Fibroblast of upper back skin (primary cell): ENCODE data around the gene MCCC1.
"Not testable (repeated sequence)": the region's sequence is repeated elsewhere in the genome, so short reads cannot be mapped to it uniquely, and the experiment has no call there.

Experiments
- DNase-seq: peaks from one replicate; pipeline ENCODE4 v3.0.0-alpha.2; 2013

The MCCC1 gene

DNA sequence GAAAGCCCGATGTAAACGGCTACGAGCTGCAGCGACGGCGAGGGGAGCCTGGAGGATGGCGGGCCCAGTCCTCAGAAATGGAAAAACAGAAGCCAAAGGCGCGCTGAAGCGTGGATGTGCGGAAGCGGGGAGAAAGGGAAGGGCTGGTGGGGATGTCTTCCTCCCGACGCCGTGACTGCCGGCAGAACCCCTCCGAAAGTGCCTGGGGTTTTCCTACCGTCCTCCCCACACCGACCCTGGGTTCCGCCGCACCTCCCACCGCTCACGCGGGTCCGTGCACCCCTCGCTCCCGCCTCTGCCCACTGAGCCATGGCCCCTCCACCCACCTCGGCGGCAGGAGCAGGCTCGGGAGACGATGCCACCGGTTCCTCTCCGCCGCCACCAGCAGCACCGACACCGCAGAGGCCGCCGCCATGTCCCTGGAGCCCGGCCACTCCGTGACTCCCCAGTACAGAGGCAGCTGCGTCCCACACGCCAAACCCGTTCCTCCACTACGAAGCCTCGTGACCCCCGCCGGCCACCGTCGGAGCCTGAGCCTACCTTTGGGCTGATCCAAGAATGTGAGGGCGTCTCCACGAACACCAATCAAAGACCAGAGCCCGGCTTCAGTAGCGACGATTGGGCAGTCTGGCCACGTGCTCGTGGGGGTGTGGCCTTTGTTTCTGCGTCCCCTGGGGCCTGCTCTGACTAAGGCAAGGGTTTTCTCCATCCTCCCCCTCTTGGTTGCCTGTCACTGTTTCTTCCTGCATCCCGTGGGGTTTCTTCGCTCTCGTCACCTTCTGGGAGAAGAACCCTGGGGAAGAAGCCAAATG lies at the start of gene MCCC1:
Gene MCCC1 (minus strand): TSS at position 471 of the 812 bp plus-strand sequence. CDS start 56 bp downstream, at position 415.
- peak; percentile 99 for DNase-seq

DNA sequence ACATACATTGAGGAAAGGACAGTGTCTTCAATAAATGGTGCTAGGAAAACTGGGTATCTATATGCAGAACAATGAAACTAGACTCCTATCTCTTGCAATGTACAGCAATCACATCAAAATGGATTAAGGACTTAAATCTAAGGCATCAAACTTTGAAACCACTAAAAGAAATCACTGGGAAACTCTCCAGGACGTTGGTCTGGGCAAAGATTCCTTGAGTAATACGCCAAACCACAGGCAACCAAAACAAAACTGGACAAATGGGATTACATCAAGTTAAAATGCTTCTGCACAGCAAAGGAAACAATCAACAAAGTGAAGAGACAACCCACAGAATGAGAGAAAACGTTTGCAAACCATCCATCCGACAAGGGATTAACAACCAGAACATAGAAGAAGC lies 48.8 kb upstream of the MCCC1 start:
- peak; percentile 62 for DNase-seq

DNA sequence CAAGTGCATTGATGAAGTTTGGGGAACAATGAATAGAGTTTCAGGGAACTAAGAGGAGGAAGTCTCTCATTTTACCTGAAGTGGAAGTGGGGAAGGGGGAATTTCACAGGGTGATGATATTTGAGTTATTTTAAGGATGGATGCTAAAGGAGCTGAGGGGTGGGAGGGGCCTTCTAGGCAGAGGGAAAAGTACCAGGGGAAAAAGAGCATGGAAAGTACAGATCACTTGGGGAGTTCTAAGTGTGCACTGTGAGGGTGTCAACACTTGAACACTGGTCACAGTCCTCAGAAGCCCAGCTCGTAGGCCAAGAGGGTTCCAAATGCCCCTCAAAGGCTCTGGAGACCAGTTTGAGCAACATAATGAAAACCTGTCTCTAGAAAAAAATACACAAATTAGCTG lies 45.1 kb upstream of the MCCC1 start:
- DNase-seq: no peak

DNA sequence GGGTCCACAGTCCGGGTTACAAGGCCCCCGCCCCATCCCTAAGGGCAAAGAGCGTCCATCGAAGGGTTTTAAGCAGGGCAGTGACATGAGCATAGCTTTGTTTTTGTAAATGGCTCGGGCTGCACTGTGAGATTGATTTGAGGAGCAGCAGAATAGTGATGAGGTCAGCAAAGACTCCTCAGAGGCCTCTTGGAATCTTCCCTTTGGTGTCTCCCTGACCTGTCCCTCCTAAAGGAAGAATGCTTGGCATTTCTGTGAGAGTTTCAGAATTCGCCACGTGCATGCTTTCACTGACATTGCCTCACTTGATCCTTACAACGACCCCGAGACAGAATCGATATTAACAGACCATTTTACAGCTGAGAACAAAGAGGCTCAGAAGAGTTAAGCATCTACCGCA lies 42.9 kb upstream of the MCCC1 start:
- DNase-seq: no peak

DNA sequence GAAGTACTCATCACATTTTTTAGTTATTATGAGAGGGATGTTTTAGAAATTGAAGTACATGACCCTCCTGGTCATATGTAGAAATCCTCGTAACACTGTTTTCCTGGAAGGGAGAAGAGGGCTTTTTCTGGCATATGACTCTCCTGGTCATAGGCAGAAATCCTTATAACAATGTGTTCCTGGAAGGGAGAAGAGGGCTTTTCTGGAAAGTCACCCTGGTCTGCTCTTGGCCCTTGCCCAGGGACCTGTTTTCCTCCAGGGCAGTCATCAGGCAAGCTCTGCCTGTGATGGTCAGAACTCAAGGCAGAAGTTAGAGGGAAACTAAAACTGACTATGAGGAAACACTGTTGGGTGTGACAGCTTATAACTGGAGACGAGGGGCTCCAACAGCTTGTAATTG lies 35.5 kb upstream of the MCCC1 start:
- DNase-seq: no peak

DNA sequence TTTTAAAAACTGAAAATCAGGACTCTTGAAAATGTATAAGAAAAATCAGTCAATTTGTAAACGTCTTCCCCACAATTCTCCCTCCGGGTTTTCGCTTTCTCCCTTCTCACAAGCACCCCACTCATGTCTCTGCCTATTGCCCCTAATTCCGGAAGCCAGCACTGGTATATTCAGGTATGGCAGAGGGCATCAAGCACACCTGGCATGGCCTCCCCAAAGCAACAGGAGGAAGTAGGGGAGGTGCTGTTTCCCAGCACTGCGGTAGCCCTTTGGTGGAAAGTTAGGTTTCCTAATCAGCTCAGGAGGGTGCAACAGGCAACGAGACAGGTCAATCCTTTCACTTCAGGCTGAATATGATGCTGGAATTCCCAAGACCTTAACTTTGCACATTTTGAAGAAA lies 33.1 kb upstream of the MCCC1 start:
- no peak for DNase-seq

DNA sequence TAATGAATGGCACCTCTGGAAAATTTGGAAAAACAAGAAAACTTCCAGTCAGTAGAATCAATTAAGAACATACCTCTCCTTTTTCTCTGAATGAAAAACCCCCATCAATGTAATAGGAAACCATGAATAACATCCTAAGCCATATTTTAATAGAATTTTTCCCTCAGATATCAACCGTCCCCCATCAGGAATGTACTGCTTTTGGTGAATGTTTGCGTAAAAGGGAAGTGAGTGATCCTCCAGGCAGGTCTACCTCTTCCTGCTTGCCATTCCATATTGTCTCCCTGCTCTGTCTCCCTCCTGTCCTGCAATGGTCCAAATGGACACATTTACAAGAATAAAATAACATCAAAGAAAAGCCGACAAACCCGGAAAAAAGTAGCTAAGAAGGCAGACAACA lies 32.4 kb upstream of the MCCC1 start:
- peak; percentile 64 for DNase-seq

DNA sequence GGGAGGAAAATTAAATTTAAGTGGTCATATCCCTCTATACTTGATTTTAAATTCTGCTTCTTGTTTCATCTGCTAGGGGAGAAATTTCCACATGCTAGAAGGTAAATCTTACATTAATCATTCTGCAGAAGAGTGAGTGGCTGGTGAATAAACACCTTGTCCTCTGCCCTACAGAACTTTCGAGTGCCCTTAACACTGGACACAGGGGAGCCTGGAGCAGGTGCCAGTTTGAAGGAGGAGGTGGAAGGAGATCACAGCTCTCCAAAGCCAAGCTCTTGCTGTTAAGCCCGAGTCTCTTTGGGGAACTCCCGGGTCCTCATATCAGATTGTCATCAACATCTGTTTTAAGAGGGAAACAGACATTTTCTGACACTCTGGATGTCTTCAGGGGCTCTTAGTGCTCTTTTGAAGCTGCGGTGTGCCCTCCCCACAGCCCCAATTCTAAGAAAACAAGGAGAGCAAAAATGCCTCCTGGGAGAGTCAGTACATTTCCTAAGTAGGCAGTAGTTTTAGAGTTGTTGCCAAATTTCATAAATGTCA lies 32.0 kb upstream of the MCCC1 start:
- DNase-seq: no peak

DNA sequence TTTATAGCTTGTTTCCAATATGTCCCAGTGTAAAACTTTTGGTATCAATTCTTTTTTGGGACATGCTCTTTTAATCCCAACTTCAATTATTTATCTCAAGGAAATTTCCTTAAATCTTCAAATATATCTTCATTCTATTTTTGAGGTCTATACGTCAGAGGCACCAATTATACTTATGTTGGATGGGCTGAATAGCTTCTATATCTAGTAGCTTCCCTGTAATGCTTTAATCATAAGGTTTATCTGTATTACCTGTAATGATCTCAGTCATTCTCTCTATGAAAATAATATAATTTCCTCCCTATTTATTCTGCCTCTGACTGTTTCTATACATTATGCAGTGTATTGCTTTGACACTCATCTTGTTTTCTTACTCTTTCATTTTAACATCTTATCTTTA lies 29.9 kb upstream of the MCCC1 start:
- DNase-seq: no peak

DNA sequence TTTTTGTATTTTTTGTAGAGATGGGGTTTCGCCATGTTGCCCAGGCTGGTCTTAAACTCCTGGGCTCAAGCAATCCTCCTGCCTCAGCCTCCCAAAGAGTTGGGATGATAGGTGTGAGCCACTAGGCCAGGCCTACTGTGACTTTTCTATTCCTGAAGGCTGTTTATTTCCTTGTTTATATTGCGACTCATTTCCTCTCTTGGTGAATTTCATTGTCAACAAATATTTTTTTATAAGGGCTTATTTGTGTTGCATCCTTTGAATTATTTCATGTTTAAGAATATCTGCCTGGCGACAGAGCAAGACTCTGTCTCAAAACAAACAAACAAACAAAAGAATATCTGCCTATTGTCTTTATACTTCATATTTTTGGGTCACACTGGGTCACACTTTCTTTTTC lies 29.4 kb upstream of the MCCC1 start:
- no peak for DNase-seq

DNA sequence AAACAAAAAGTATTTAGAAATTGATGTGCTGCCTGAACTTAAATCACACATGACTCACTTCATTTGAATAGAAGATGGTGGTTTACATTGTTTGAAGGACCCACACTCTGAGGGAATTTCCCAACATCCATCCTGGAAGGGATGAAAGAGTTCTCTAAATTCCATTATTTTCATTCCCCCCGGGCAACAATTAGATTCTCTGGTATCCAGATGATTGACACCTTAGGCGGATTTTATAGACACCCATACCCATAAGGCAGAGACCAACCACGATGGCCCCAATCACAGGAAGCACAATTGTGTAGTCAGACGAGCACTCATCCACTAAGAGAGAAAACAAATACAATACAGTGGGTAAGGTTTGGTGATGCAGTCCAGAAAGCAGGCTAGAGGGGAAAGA lies 24.6 kb upstream of the MCCC1 start:
- peak; percentile 10 for DNase-seq

DNA sequence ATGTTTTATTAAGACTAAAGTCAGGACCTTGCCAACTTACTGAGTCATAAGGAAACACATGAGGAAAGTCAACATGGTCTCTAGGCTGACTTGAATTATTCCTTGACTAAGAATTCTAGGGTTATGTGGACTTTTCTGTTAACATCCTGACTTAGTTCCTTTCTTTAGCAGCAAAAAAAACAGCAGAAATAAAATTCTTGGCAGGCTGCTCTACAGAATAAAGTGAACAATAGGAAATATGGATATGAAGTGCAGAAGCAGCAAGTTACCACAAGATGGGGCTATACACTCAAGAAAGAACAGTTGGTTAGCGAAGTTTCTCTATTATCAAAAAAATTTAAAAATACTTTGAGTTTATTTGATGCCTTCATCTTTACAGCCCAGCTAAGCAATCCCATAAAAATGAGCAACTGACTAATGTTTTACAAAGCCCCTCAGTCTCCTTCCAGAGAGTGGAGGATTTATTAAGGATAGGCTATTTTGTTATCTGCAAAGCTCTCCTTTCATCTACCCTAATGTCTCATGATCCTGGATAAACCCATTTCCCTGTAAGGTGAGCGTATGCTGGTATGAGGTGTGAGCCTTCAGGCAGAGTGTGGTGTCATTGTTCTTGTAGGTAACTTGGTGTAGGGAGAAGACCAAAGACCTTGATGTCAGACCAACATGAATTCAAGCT lies 23.1 kb upstream of the MCCC1 start:
- peak; percentile 59 for DNase-seq

DNA sequence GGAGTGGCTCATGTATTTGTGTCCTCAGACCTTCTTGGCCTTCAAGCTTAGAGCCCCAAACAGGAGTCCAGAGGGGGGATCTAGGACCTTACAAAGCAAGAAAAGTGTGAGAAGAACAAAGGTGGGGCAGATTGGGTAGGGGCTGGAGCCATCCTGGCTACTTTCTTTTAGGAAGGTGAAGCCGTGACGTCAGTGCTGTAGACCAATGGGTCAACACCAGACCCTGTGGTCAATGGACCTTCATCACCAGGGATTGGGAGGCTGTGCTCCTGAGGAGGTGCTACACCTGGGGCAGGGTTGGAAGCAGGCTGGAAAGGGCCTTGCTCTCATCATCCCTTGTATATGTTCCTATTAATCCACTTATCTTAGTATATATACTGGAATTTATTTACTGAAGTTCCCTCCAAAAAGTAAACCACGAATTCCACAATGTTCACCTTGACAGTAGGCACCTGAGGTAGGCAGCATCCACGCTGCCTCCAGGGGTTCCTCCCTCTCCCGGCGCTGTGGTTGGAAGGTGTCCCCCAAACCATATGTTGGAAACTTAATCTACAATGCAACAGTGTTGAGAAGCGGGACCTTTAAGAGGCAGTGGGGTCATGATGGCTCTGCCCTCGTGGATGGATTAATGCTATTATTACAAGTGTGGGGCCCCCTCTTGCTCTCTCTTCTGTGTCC lies 21.4 kb upstream of the MCCC1 start:
- no peak for DNase-seq

DNA sequence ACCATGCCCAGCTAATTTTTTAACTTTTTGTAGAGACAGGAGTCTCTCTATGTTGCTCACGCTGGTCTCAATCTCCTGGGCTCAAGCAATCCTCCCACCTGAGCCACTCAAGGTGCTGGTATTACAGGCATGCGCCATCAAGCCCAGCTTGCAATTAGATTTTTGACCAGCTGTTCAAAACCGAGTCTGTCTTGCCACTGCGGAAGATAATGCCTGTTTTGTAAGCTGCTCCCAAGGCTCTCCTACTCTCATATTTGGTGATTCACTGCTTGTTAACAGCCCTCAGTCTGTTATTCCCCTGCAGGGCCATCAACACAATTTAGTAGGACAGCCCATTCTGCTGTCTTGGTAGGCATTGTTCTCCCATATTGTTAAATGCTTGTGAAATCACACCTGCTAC lies 17.8 kb upstream of the MCCC1 start:
- DNase-seq: no peak

DNA sequence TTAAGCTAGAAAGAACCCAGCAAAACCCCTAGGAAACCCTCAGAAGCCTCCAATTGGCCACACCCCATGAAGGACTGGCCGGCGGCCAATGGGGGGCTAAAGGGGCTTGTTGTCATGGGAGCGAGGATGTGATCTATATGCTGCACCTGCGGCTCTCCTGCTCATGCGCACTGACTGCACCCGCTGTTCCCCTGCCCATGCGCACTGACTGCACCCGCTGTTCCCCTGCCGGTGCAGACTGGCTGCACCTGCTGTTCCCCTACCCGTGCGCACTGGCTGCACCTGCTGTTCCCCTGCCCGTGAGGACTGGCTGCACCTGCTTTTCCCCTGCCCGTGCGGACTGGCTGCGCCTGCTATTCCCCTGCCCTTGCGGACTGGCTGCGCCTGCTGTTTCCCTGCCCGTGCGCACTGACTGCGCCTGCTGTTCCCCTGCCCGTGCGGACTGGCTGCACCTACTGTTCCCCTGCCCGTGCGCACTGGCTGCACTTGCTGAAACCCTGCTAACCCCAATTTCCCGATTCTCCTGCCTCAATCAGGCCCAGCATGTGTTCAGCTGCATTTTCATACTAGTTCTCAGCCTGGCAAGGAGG lies 16.8 kb upstream of the MCCC1 start:
- DNase-seq: no peak

DNA sequence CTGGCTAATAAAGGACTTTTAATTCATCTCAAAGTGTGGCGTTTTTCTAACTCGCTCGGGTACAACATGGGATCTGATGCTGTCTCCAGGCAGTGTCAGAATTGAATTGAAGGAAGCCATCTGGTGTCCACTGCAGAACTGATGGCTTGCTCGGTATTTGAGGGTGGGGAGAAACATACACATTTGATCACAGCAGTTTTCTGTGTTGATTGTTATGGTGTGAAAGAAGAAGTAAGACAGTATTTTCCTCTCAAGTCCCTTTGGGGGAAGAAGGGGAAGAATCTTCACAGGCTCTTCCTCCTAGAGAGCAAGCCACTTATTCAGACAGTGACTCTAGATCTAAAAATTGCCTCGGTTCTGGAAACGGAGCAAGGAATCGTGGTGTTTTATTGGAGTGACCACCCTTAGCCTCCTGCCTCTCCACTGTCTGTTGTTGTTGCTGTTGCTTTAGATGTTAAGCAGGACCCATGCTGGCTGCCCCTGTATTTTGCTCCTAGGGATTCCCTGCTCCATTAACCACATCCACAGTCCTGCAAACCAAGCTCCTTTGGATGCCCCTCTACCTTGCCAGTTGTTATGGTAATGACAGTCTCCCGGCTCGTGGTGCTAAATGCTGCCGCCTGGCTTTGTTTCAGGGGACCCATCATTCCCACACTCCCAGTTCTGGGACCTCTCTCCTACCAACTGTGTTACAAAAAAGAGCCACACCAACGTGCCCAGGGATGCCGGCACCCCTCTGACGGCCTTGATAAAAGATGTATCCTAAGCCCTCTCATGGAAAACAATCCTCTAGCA lies 15.3 kb upstream of the MCCC1 start:
- DNase-seq: no peak

DNA sequence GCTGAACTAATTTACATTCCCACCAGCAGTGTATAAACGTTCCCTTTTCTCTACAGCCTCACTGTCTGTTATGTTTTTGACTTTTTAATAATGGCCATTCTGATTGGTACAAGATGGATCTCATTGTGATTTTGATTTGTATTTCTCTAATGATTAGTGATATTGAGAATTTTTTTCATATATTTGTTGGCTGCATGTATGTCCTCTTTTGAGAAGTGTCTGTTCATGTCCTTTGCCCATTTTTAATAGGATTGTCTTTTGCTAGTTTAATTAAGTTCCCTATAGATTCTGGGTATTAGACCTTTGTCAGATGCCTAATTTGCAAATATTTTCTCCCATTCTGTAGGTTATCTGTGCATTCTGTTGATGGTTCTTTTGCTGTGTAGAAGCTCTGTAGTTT lies 10.6 kb upstream of the MCCC1 start:
- not testable (repeated sequence) for DNase-seq

DNA sequence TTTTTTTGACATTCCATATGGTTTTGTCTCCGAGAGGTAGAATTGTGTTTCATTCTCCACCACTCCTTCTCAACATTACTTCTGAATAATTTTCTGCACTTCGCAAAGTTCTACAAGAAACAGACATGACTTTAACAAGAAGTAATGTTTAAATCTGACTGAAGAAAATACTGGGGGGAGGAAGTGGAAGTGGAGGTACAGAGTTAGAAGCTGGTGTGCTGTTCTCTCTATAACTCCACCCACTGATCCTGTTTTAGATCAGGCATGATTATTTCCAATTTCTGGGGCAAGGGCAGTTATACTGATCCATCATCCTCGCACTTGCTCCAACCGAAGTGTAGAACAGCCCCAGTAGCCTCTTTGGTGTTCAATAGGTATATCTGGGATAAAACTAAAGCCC lies 9.2 kb upstream of the MCCC1 start:
- DNase-seq: no peak

DNA sequence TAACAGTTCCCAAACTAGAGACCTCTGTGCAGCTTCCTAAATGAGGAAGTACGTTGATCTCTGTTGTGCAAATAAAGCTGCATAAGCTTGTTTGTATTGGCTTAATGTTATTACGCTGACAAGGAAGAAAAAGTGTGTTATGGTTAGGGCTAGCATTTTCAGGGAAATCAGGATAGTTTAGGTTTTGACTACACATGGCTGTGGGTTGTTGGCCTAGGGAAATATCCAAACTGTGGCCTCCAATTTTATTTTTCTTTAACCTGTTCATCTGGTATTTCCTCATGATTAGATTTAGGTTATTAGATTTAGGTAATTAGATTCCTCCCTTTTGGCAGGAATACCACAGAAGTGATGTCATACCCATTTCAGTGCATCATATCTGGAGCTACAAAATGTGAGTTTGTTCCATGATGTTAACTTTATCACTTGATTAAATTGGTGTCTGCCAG lies 8.7 kb upstream of the MCCC1 start:
- DNase-seq: no peak

DNA sequence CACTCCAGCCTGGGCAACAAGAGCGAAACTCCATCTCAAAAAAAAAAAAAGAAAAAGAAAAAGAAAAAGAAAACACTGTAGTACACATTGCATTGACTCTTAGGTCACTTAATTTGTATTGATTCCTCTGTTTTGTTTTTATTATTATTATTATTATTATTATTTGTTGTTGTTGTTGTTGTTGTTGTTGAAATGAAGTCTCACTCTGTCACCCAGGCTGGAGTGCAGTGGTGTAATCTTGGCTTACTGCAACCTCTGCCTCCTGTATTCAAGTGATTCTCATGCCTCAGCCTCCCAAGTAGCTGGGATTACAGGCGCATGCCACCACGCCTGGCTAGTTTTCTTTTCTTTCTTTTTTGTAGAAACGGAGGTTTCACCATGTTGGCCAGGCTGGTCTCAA lies 8.1 kb upstream of the MCCC1 start:
- not testable (repeated sequence) for DNase-seq

DNA sequence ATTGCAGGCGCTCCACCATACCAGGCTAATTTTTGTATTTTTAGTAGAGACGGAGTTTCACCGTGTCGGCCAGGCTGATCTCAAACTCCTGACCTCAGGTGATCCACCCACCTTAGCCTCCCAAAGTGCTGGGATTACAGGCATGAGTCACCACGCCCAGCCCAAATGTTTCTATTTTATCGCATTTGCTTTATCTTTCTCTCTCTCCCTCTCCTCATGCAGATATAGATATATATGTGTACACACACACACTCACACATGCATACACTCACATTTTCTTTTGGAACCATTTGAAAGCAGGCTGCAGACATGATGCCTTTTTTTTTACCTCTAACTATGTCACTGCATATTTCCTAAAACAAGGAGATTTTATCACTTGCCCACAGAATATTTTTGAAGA lies 7.3 kb upstream of the MCCC1 start:
- DNase-seq: no peak

DNA sequence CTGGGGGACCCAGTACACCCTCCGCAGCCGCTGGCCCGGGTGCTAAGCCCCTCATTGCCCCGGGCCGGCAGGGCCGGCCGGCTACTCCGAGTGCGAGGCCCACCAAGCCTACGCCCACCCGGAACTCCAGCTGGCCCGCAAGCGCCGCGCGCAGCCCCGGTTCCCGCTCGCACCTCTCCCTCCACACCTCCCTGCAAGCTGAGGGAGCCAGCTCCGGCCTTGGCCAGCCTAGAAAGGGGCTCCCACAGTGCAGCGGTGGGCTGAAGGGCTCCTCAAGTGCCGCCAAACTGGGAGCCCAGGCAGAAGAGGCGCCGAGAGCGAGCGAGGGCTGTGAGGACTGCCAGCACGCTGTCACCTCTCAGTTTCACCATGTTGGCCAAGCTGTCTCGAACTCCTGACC lies 4.7 kb upstream of the MCCC1 start:
- not testable (repeated sequence) for DNase-seq
